Rectal smooth muscle tissue (tissue), 1 donor: ENCODE data around the gene CCS.
"Not testable (repeated sequence)": the region's sequence is repeated elsewhere in the genome, so short reads cannot be mapped to it uniquely, and the experiment has no call there.

Source experiments
- H3K27ac ChIP-seq: one replicate; pipeline ENCODE4 v1.7.0; 2013; ENCODE audit warnings: low read depth, low read length, inconsistent platforms
- H3K27me3 ChIP-seq: one replicate; pipeline ENCODE4 v1.7.0; 2013; ENCODE audit warnings: low read length; ENCODE audit not compliant: control insufficient read depth, insufficient read depth
- H3K36me3 ChIP-seq: one replicate; pipeline ENCODE4 v1.7.0; 2013; ENCODE audit warnings: low read length; ENCODE audit not compliant: control insufficient read depth, insufficient read depth
- H3K4me1 ChIP-seq: one replicate; pipeline ENCODE4 v1.7.0; 2013; ENCODE audit warnings: low read length; ENCODE audit not compliant: control insufficient read depth, insufficient read depth
- H3K4me3 ChIP-seq: one replicate; pipeline ENCODE4 v1.7.0; 2013; ENCODE audit warnings: low read length
- H3K9ac ChIP-seq: one replicate; pipeline ENCODE4 v1.7.0; 2013; ENCODE audit warnings: low read length

The CCS gene

DNA sequence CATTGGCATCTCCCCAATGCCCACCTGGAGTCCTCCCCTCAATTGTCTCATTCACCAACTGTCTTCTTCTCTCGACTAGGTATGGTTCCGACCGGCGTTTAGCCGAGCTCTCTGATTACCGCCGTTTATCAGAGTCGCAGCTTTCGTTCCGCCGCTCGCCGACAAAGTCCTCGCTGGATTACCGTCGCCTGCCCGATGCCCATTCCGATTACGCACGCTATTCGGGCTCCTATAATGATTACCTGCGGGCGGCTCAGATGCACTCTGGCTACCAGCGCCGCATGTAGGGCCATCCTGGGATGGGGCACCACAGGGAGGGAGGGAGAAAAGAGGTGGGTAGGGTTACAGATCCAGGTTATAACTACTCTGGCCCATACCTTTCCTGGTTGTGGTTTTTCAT is 33.4 kb downstream of the CCS start:
- Histone ChIP-seq H3K9ac (no peak overlapping the region), H3K27ac (no peak overlapping the region), H3K27me3 (no peaks in the 10 kb centered on the region), H3K36me3 (peaks cover 54% of the 10 kb centered on the region), H3K4me3 (no peak overlapping the region), H3K4me1 (peaks cover 28% of the 10 kb centered on the region)

DNA sequence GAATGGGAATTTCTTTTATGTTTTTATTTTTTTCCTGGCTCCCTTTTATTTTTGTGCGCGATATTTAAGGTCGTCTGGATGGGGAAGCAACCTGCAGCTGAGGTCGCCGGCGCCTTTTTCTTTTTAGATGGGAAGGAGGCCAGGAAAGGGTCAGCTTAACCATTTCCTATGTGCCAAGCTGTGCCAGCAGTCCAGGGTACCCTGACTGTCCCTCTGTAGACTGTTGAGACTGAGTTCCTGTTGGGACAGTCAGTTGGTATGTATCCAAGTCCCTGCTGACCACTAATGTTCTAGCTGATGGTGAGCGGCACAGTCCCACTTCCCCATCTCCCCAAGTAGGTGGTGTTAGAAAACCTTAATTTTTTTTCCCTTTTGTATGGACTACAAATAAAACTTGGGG is 33.9 kb downstream of the CCS start:
- H3K27me3 ChIP-seq = no peaks in the 10 kb centered on the region
- peaks cover 28% of the 10 kb centered on the region for H3K4me1 ChIP-seq
- H3K9ac ChIP-seq = no peak overlapping the region
- H3K4me3 ChIP-seq = no peak overlapping the region
- no peak overlapping the region for H3K27ac ChIP-seq
- H3K36me3 ChIP-seq = peaks cover 54% of the 10 kb centered on the region

DNA sequence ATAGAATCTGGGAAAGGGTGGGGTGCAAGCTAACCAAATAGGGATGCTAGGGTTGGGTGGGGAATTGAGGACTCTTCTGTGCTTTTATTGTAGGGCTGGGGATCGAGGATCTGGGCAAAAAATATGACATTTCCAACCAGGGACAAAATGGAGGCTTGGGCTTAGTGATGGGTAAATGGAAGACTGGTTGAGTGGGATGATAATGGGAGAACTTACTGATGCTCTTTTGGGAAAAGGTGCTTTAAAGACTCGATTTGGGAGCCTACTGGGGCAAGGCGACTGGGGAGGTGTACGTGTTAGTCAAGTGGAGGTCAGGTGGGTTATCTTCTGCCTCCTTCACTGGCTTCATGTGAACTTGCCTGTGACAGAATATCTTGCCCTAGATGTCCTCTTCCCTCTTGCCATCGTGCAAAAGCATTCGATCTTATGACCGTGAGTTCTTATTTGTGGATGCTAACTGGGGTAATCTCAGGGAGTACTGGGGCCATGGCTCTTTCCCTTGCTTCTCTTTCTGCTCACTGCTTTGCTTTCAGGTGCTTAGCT is 35.1 kb downstream of the CCS start:
- Histone ChIP-seq H3K4me3 (no peak overlapping the region), H3K9ac (no peak overlapping the region), H3K36me3 (peaks cover 54% of the 10 kb centered on the region), H3K27me3 (no peaks in the 10 kb centered on the region), H3K4me1 (peaks cover 21% of the 10 kb centered on the region), H3K27ac (no peak overlapping the region)

DNA sequence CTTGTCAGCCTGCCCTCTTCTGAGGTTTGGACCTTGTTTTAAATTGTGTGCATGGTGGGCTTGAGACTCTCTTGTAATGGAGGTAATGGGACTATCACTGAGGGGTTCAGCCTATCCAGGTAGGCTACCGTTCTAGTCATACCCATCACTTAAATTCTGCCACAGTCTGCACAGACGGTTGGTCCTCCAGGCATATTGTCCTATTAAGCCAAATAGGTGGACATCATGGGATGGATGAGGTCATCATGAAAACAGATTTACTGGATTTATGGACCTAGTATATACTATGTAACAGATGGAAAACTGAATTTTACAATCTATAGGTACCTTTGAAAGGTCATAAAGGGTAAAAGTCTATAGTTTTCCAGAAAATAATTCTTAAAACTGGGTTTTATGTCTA is 36.4 kb downstream of the CCS start:
- H3K36me3 ChIP-seq = peaks cover 53% of the 10 kb centered on the region
- no peaks in the 10 kb centered on the region for H3K27me3 ChIP-seq
- no peak overlapping the region for H3K27ac ChIP-seq
- H3K4me1 ChIP-seq = peaks cover 9% of the 10 kb centered on the region
- no peak overlapping the region for H3K9ac ChIP-seq
- no peak overlapping the region for H3K4me3 ChIP-seq

DNA sequence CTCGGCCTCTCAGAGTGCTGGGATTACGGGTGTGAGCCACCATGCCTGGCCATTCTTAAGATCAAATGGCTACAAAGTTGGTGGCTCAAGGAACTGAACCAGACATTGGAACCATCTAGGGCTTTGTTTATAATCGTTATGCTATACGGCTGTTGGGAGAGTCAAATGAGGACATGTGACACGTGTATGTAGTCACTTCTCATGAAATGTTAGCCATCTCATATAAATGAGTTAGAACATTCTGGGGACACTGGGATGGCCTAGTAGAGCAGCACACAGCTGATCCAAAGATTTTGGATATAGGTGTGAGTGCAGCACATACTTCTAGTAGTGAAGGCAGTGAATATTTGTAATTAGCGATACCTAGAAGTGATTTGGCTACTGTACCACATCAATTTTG is 38.9 kb downstream of the CCS start:
- peaks cover 4% of the 10 kb centered on the region for H3K4me1 ChIP-seq

DNA sequence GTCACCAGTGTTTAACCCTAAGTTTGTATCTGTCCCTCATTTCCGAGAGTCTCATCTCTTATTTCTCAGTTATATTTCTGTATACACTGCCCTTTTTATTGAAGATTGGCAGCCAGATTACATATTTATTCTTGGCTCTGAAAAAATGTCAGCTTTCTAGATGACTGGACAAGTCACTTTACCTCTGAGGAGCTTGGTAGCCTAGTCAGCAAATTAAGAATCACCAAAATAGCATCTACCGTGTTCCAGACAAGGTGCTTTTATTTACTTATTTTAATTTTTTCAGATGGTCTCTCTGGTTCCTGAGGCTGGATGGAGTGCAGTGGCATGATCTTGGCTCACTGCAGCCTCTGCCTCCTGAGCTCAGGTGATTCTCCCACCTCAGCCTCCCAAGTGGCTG is 40.0 kb downstream of the CCS start:
- H3K27me3 ChIP-seq = no peaks in the 10 kb centered on the region
- H3K27ac ChIP-seq = no peak overlapping the region
- no peak overlapping the region for H3K9ac ChIP-seq
- H3K36me3 ChIP-seq = peaks cover 18% of the 10 kb centered on the region
- H3K4me3 ChIP-seq = no peak overlapping the region
- peaks cover 11% of the 10 kb centered on the region for H3K4me1 ChIP-seq

More for the DNA sequence above, 38.9 kb downstream of the CCS start:
- H3K36me3 ChIP-seq = peaks cover 28% of the 10 kb centered on the region
- H3K27ac ChIP-seq = no peak overlapping the region
- H3K9ac ChIP-seq = no peak overlapping the region
- H3K27me3 ChIP-seq = no peaks in the 10 kb centered on the region
- no peak overlapping the region for H3K4me3 ChIP-seq

DNA sequence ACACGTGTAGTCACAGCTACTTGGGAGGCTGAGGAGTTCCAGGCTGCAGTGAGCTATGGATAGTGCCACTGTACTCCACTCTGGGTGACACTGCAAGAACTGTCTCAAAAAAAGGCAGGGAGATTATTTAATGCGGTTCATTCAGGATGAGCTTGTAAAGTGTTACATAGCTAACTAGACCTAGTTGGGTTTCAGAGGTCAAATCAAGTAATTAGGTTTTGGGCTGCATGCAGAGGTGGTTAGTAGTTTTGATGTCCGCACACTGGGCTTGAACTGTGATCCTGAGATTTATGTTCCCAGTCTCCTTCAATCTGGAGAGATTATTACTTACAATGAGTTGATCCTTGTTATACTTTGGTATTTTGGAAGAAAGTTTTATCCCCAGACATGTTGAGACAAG is 43.4 kb downstream of the CCS start:
- no peak overlapping the region for H3K4me3 ChIP-seq
- peak overlapping the region; percentile 14 for H3K27ac ChIP-seq
- no peak overlapping the region for H3K9ac ChIP-seq
- peaks cover 15% of the 10 kb centered on the region for H3K36me3 ChIP-seq
- H3K4me1 ChIP-seq = peaks cover 28% of the 10 kb centered on the region
- H3K27me3 ChIP-seq = no peaks in the 10 kb centered on the region

DNA sequence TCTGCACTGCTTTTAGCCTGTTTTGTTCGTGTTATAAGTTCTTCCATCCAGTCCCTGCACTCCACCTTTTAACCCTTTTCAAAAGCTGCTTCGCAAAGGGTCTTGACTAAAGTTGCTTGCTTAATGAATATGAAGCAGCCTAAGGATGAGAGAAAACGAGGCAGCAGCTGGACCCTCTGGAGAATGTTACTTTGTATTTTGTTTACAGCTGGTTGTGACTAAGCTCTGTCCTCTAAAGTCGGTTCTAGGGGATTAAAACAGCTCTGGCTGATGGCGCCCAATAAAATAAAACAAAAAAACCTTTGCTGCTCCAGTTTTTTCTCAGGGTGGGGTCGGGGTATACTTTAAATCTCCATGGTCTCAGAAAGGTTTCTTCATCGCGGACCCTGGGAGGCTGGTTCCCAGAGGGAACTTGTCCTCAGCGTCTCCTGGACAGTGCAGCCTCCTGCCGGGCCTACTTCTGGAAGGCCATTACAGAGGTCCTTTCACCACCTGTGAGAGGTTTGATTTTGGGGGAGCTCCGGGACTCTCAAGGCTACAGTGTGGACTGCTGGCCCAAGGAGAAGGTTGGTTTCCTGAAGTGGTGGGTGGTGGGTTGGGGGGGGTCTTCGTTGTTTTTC is 44.7 kb downstream of the CCS start:
- H3K27ac ChIP-seq = peak overlapping the region; percentile 73
- peaks cover 21% of the 10 kb centered on the region for H3K36me3 ChIP-seq
- peaks cover 37% of the 10 kb centered on the region for H3K4me1 ChIP-seq
- no peaks in the 10 kb centered on the region for H3K27me3 ChIP-seq
- H3K9ac ChIP-seq = peak overlapping the region; percentile 68
- peak overlapping the region; percentile 91 for H3K4me3 ChIP-seq

DNA sequence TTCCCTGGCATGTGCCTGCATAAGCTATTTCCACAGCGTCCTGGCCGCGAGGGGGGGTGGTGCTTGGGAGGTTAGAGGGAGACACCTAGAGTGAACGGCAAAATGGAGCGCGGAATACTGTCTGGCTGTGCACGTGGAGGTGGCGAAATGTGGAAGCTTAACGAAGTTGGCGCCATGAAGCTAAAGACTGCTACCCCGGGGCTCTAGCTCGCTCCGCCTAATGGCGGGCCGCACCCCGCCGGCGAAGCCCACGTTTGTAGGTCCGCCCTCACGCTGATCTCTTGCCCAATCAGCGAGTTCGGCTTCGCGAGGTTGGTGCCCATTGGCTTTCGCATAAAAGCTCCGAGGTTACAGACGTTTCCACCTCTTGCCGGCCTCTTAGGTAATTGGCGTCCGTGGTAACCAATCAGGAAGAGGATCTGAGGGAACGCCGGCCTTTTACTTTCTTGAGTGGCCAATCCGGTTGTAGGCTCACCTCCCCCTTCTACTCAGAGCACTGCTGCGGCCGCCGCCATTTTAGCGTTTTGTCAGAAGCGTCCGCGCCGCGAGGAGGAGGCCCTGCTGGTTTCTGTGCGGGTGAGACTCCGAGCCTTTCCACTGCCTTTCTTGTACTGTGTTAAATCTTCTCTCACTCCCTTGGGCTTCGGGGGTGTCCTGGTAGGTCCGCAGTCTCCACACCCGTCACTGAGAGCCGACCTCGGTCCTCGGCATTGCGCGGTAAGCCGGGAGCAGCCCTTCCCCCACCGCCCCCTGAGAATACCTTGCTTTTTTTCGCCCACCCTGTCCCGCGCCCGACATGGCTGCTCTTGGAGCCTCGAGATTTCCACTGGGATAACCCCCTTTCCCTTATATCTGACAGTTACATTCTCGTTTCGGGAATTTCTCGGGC is 45.4 kb downstream of the CCS start, which contains the start of gene RBM4:
TSS of gene RBM4 (plus strand) at position 527 of the 889 bp plus-strand sequence. CDS start 1,009 bp downstream, outside the sequence.
- Histone ChIP-seq H3K4me3 (peak within 1 kb of the TSS; percentile 99), H3K36me3 (peaks cover 23% of the 10 kb centered on the region), H3K27me3 (no peaks in the 10 kb centered on the region), H3K27ac (peak within 1 kb of the TSS; percentile 94), H3K9ac (peak within 1 kb of the TSS; percentile 100), H3K4me1 (peaks cover 38% of the 10 kb centered on the region)

DNA sequence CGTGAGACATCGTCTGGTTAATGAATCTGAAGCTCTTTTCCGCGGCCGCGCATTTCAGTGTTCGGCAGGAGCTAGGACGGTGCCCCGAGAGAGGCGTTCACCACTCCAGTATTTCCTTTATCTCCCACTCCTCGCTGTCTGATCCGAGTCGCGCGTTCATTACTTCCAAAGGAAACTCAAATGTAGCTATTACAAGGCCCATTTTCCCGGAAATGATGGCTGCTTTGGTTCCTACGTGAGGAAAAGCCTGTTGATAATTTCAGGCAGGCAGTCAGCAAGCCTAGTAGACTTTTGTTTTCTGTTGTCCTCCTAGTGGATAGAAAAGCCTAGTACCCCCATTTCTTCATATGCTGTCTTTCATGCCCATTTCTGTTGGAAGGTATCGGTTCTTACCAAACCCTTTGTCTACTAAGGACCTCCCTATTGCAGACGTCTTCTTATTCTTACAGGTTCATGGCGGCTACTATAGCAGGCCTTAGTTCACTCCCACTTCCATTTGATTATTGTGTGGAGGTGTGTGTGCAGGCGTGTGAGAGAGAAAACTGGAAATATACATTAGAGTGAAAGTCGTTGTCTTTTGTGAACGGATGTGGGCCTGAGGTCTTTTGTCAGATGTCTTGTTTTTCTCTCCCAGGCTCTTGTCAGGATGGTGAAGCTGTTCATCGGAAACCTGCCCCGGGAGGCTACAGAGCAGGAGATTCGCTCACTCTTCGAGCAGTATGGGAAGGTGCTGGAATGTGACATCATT is 46.3 kb downstream of the CCS start:
- H3K36me3 ChIP-seq = peaks cover 28% of the 10 kb centered on the region

DNA sequence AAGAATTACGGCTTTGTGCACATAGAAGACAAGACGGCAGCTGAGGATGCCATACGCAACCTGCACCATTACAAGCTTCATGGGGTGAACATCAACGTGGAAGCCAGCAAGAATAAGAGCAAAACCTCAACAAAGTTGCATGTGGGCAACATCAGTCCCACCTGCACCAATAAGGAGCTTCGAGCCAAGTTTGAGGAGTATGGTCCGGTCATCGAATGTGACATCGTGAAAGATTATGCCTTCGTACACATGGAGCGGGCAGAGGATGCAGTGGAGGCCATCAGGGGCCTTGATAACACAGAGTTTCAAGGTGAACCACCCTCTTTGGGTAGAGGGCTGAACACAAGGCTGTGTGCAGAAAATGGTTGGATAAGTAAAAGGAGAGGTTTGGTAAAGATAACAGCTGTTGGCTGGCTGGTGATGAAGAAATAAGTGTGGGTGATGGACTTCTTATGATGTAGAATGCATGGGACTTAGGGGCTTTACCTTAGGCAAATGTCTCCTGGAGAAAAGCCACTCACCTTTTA is 46.9 kb downstream of the CCS start:
- peaks cover 27% of the 10 kb centered on the region for H3K36me3 ChIP-seq
- H3K9ac ChIP-seq, H3K27me3 ChIP-seq, H3K27ac ChIP-seq: not testable (repeated sequence)
- peaks cover 49% of the 10 kb centered on the region for H3K4me1 ChIP-seq
- peak overlapping the region; percentile 99 for H3K4me3 ChIP-seq

More for the DNA sequence above, 46.3 kb downstream of the CCS start:
- peak overlapping the region; percentile 100 for H3K9ac ChIP-seq
- H3K4me1 ChIP-seq = peaks cover 44% of the 10 kb centered on the region
- no peaks in the 10 kb centered on the region for H3K27me3 ChIP-seq
- peak overlapping the region; percentile 94 for H3K27ac ChIP-seq
- H3K4me3 ChIP-seq = peak overlapping the region; percentile 99

DNA sequence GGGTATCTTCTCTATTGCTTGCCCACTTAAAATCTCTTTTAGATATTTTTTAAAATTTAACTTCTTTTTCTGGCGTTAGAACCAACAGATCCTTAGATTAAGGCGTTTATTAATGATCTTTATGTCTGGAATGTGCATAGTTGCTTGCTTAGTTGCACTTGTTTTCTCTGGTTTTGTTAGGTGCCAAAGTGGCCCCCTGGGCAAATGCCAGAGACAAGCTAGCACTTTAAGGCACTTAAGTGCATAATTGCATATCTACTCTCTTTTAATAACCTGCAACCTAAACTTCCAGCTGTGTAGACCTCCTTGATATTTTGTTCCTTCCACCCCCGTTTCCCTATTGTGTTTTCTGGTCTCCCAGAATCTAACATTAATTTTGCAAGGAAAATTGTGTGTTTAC is 48.8 kb downstream of the CCS start:
- Histone ChIP-seq H3K4me3 (peak overlapping the region; percentile 51), H3K4me1 (peaks cover 55% of the 10 kb centered on the region), H3K36me3 (peaks cover 33% of the 10 kb centered on the region)

More for the DNA sequence above, 48.8 kb downstream of the CCS start:
- H3K9ac ChIP-seq = no peak overlapping the region
- H3K27ac ChIP-seq = no peak overlapping the region
- no peaks in the 10 kb centered on the region for H3K27me3 ChIP-seq
